NCI-H187 (cell line): ENCODE data around the gene PCBP4.
"Not testable (repeated sequence)": the region's sequence is repeated elsewhere in the genome, so short reads cannot be mapped to it uniquely, and the experiment has no call there.

ENCODE experiments used
- DNase-seq, 2 experiments: peaks; one replicate each; lab custom pipeline; 2025; lab: John Stamatoyannopoulos, UW

Gene PCBP4

DNA sequence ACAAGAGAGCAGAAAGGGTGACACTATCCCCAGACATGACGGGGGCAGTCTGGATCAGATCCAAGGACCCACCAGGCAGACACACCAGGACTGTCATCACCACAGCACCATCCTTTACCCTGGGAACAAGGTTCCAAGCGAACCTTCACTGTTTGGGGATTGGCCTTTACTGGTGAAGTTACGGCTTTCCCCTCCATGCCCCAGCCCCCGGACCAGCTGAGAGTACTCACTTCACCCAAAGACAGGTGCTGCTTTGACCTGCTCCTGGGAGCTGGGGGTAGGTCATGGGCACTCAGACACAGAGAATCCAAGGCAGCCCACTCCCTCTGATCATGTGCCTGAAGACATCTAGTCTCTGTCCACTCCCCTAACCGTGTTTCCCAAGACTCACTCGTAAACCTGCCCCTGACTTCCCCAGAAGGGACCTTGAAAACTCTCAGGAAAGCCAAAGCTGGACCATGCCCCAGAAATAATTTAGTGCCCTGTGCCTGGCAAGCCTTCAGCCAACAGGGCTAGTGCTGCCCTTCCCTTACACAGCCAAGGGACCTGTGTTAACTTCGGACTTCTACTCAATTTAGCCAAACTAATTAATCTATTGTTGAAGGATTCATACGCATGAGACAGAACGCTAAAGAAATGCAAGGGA is 28.4 kb downstream of the PCBP4 start:
- no peak for DNase-seq

DNA sequence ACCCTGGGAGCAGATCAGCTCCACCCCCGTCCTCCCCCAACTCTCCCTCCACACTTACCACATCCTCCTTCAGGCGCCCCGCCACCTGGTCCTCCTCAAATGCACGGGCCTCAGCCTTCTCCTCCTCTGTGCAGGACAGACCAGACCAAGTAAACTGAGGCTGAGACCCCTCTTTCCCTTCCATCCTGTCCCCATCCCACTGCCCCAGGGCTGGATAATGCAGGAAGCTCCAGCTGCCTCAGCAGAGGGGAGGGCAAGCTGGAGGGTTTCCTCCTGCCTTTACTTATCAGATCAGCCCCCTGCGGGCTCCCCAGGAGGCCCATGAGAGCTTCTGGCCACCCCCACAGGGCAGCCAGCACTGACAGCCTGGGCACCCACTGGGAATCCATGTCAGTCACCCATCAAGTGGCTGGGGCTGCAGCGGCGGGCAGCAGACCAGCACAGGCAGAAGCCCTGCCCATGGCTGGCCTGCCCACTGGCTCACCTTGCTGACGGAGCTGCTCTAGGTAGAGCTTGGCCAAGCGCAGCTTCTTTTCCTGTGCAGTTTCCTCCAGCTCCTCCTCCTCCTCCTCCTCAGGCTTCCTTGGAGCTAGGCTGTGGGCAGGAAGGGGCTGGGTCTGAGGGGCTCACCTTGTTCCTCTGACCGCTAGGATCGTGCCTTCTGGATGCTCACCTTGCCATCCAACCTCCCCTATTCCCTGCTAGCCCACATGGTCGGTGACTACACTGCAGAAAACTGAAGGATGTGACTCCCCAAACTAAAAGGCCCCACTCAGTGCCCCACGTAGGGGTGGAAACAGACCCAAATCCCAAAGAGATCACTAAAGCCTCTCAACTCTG is 29.4 kb downstream of the PCBP4 start:
- no peak for DNase-seq

GRCh38 chr3:51937014-51937413 is 30.2 kb downstream of the PCBP4 start:
- no peak for DNase-seq

DNA sequence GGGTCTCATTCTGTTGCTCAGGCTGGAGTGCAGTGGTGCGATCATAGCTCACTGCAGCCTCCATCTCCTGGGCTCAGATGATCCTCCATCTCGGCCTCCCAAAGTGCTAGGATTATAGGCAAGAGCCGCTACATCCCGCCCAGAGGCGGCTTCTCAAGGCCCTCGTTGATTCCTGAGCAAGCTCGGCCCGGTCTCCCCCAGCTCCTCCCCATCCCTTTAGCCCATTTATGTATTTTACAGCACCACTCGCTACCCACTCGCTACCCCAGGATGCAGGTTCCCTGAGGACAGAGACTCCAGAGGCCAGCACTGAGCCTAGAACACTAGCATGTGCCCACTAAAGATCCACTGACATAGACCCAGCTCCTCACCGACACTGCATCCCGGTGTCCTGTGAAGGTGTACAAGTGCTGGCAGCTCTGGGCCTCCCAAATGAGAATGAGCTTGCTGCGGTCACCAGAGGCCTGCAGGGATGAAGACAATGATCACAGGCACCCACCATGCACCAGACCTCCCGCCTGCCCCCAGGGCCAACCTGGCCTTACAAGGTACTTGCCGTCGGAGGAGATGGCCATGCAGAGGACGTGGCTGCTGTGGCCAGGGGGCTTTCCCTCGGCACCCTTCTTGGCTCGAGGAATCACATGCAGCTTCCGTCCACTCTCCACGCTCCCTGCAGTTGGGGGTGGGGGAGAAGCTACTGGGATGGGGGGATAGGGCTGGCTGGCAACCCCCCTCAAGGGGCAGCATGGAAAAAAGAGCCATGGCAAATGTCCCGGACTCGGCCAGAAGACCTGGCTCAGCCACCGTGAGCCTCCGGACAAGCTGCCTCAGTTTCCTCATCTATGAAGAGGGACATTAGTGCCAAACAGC is 31.1 kb downstream of the PCBP4 start:
- no peak for DNase-seq

DNA sequence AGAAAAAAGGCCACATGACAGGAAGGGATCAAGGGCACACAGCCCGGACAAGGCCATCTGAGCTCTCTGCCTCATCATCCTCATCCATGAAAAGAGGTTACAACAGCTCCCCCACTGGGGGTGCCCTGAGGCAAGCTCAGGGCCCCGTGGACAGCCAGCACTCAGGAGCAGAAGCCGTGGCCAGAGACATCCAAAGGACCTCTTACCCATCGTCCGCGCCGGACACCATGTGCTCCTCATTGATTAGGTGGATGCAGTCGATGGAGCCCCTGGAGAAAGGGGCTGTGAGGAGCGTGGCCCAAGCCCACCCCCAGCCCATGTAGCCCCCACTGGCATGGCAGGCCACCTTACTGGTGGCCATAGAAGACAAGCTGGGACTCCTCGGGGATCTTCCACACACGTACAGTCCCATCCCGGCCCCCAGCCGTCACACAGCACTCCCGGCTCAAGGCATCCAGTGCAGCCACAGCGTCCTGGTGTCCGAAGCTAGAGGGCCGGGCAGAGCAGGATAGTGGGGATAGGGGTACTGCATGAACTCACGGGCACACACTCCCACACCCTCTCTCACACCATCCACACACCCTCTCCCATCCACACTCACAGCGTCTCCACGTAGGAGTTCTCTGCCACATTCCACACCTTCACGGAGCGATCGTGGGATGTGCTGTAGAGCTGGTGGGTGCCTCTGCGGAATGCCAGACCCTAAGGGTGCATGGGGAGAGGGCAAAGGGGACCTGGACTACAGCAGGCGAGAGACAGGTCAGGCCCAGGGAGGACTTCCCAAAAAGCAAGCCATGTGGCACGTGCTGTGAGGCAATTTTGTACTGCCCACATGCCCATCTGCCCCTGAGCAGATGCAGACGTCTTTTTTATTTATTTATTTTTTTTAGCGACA is 32.0 kb downstream of the PCBP4 start:
- DNase-seq, result no peak

DNA sequence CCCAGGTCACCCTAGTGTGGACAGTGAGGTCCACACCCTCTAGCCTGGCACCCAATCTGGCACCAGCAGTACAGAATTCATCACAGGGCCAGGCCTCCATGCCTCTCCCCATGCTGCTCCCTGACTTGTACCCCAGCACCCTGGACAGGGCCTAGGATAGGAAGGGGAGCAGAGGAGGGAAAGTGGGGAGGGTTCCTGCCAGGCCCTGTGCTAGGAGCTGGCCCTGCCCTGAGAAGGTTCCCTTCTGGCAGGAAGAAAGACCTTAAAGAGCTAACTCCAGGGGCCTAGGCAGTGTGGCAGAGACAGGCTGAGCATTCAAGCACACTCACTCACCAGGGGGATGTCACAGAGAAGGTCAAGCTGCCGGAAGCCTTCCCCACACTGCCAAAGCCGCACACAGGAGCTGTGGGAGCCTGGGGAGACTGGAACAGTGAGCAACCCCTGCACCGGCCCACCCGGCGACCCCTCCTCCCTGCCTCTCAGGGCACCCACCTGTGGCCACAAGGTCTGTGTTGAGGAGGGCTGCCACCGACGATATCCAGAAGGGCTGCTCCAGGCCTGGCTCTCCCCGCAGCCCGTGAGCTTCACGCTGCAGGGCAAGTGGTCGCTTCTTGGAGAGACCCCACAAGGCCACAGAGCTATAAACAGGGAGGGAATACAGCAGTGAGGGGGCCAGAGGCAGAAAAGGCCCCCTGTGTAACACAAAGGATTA is 33.0 kb downstream of the PCBP4 start:
- DNase-seq, result no peak

- no peak for DNase-seq
Observed at GRCh38 chr3:51933471-51934138, 33.6 kb downstream of the PCBP4 start.

GRCh38 chr3:51932471-51933370 is 34.5 kb downstream of the PCBP4 start:
- DNase-seq, result no peak

GRCh38 chr3:51931756-51932155 is 35.5 kb downstream of the PCBP4 start:
- DNase-seq, result no peak

DNA sequence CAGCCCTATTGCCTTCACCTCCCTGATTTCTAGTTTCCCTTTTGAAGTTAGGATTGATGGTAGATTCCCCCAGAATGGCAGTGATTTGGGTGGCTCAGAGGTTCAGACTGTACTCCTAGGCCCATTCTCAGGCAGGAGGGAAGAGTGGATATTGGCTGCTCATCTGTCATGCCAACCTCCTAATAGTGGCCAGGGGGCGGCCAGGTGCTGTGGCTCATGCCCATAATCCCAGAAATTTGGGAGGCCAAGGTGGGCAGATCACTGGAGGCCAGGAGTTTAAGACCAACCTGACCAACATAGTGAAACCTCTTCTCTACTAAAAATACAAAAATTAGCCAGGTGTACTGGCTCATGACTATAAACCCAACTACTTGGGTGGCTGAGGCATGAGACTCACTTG is 36.8 kb downstream of the PCBP4 start:
- DNase-seq, result no peak

DNA sequence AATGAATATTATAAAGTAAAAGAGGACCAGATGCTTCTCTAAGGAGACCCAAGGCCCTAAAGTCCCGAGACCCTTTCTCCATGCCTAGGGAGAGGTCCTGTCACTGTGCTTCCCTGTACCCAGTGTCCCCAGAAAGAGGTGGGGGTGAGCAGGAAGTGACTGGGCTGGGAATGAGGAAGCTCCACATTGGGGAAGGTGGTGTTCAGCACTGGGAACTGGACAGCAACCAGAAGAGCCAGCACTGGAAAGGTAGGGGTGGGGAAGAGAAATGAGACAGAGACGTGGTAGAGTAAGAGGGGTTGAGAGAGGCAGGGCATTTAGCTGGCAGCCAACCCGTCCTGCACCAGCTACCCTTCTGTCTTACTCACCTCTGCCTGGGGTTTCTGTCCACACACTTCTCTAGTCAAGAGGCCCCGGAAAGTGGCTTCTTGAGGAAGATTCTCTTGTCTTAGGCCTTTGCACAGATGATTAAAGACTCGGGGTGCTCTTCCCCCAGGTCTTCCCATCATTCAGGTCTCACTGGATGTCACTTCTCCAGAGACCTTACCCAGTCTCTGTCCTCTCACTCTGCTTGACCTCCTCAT is 37.7 kb downstream of the PCBP4 start:
- no peak for DNase-seq

DNA sequence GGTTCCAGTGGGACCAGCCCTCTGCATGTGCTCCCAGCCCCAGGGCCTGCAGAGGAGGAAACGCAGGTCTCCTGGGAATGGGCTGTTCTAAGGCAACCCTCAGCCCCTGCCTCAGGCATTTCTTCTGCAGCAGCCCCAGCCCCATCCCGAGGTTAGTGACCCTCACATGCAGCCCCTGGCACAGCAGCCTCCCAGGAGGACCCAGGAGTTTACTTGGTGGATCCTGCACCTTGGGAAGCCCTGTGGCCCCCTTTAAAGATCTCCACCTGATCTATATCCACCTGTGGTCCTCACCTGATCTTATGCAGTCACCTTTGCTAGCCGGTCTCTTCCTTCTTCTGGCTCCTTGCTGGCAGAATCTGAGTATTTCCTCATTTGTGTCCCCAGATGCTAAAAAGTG is 38.3 kb downstream of the PCBP4 start:
- not testable (repeated sequence) for DNase-seq

- no peak for DNase-seq
Observed at GRCh38 chr3:51928438-51928837, 38.8 kb downstream of the PCBP4 start.

DNA sequence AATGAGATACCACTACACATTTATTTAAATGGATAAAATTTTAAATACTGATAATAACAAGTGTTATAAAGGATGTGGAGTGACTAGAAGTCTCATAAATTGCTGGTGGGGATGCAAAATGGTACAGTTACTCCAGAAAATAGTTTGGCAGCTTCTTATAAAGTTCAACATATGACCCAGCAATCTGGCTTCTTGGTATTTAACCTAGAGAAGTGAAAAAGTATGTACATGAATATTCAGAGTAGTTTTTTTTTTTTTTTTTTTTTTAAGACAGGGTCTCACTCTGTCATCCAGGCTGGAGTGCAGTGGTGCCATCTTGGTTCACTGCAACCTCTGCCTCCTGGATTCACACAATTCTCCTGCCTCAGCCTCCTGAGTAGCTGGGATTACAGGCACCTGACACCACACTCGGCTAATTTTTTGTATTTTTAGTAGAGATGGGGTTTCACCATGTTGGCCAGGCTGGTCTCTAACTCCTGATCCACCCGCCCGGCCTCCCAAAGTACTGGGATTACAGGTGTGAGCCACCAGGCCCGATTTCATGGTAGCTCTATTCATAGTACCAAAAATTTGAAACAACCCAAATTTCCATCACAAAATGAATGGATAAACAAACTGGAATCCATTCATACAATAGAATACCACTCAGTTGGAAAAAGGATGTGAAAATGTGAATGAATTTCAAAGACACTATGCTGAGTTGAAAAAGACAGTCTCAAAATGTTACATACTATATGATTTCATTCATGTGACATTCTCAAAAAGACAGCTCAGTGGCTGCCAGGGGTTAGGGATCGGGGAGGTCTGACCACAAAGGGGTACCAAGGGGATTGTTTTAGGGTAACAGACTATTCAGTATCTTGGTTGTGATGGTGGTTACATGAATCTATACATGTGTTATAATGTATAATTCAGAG is 39.9 kb downstream of the PCBP4 start:
- DNase-seq, result no peak

GRCh38 chr3:51921081-51921578 is 46.1 kb downstream of the PCBP4 start:
- DNase-seq, result no peak

DNA sequence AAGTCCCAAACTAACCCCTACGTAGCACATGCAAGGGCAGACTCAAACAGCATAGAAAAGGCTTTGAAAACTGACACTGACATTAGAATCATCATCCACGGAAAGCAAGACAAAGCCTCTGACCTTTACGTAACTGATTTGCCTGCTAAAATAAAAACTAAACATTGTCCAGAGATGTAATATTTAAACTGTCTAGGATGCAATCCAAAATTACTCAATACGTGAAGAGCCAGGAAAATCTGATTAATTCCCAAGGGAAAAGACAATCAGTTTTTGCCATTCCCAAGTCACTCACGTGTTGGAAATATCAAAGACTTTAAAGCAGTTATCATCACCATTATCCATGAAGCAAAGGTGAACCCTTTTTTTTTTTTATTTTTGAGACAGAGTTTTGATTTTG is 50.8 kb downstream of the PCBP4 start:
- no peak for DNase-seq

DNA sequence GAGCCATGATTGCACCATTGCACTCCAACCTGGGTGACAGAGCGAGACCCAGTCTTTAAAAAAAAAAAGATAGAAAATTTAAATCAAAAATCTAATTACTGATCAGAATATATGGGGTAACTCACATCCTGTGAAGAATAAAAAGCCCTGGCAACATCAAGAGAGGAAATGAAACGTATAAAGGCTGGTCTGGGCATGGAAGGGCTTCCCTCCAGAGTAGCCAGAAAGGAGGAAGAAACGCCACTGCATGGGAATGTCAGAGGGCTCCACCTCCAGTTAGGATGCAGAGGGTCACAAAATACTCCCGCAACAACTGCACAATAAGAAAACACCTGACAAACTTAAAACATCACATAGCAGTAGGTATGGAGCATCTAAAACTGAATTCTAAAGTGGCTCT is 59.2 kb downstream of the PCBP4 start:
- DNase-seq, result no peak
